GM12878 (cell line): Measurements from ENCODE around the gene SPTY2D1. TPM values are rescaled to one million over a fixed set of nuclear protein-coding genes. Genes with fewer than 3 reads are reported as not detected.

Source experiments
- ATAC-seq: fragments of 200-7000 bp; cut with Tn5 transposase; 3 replicates; pipeline ENCODE4 v1.9.1; 2020; ENCODE audit warnings: mild to moderate bottlenecking, moderate library complexity
- BruUV-seq: library from RNA; stranded (reverse); fragments of 400-500 nt; replicated peaks from 2 replicates; lab custom pipeline; 2021; lab: Mats Ljungman, UMichigan
- CTCF ChIA-PET: fragments of 300-600 bp; sonication (Branson Sonifier 250); formaldehyde crosslinking; extraction: SDS; loops from one replicate; lab custom pipeline; 2021; ENCODE audit warnings: inconsistent platforms; lab: Yijun Ruan, JAX
- POLR2A ChIA-PET: fragments of 350-600 bp; formaldehyde crosslinking; extraction: SDS; loops from one replicate; lab custom pipeline; 2021; ENCODE audit warnings: inconsistent platforms; lab: Charles Lee
- RAD21 ChIA-PET: fragments of 300-600 bp; sonication (Branson Sonifier 250); formaldehyde crosslinking; loops from one replicate; lab custom pipeline; 2023; ENCODE audit warnings: antibody characterized with exemption; ENCODE audit not compliant: unreplicated experiment; lab: Charles Lee
- SMC1A ChIA-PET: fragments of 300-600 bp; sonication (Branson Sonifier 250); formaldehyde crosslinking; loops from one replicate; lab custom pipeline; 2023; ENCODE audit not compliant: unreplicated experiment, uncharacterized antibody; lab: Charles Lee
- DNase-seq: peaks from one replicate; pipeline ENCODE4 v3.0.0-alpha.2; 2011; ENCODE audit warnings: low read depth, low spot score
- FAIRE-seq: peaks from 3 replicates; lab custom pipeline; 2011; peaks lifted over from hg19 to GRCh38; lab: Jason Lieb, UNC
- H2AFZ ChIP-seq: 2 replicates; pipeline ENCODE4 v1.6.0; 2011; ENCODE audit warnings: low read depth, low read length, control low read depth; ENCODE audit not compliant: control insufficient read depth
- H3K27ac ChIP-seq: 2 replicates; pipeline ENCODE4 v1.5.1; 2011; ENCODE audit warnings: control low read depth; ENCODE audit not compliant: control insufficient read depth, insufficient read depth
- H3K27me3 ChIP-seq, 2 experiments: replicated peaks in 1 of 2; 2 replicates each; pipeline versions ENCODE4 v1.6.0 to v1.6.1; 2011; ENCODE audit warnings: low read length in 1 of 2; ENCODE audit not compliant: control insufficient read depth in 2 of 2, insufficient read depth in 2 of 2
- H3K36me3 ChIP-seq, 2 experiments: 2 replicates each; pipeline ENCODE4 v1.5.1; 2011; ENCODE audit warnings: low read length in 1 of 2; ENCODE audit not compliant: control insufficient read depth in 2 of 2, insufficient read depth in 2 of 2
- H3K4me1 ChIP-seq: 2 replicates; pipeline ENCODE4 v1.6.1; 2011; ENCODE audit warnings: mild to moderate bottlenecking, low read length, moderate library complexity, mixed read lengths; ENCODE audit not compliant: control insufficient read depth, insufficient read depth
- H3K4me2 ChIP-seq: 2 replicates; pipeline ENCODE4 v1.6.0; 2011; ENCODE audit warnings: control low read depth; ENCODE audit not compliant: control insufficient read depth, insufficient read depth
- H3K4me3 ChIP-seq: fragments of 200-600 bp; sonication (generic); 2 replicates; pipeline ENCODE4 v1.5.1; 2016
- H3K79me2 ChIP-seq: 2 replicates; pipeline ENCODE4 v1.6.0; 2011; ENCODE audit warnings: low read length; ENCODE audit not compliant: control insufficient read depth, insufficient read depth
- H3K9ac ChIP-seq: 2 replicates; pipeline ENCODE4 v1.8.0; 2011; ENCODE audit warnings: low read length, control low read depth, mixed read lengths; ENCODE audit not compliant: control insufficient read depth, insufficient read depth
- H3K9me3 ChIP-seq: replicated peaks from 3 replicates; pipeline ENCODE4 v1.5.1; 2011; ENCODE audit warnings: mild to moderate bottlenecking, low read length; ENCODE audit not compliant: control insufficient read depth, insufficient read depth
- H4K20me1 ChIP-seq: 2 replicates; pipeline ENCODE4 v1.6.0; 2011; ENCODE audit not compliant: control insufficient read depth, insufficient read depth
- ATF2 ChIP-seq: IDR thresholded peaks from 2 replicates; pipeline ENCODE4 v1.6.1; 2012; ENCODE audit warnings: low read length, inconsistent platforms
- MEF2B ChIP-seq: fragments of 450-650 bp; IDR thresholded peaks from 2 replicates; pipeline ENCODE4 v1.6.1; 2018; ENCODE audit warnings: mild to moderate bottlenecking, moderate library complexity; ENCODE audit not compliant: partially characterized antibody, poor library complexity, severe bottlenecking
- MTA3 ChIP-seq: IDR thresholded peaks from 2 replicates; pipeline ENCODE4 v1.6.1; 2012; ENCODE audit warnings: low read length, inconsistent platforms, borderline replicate concordance
- PRDM15 ChIP-seq: fragments of 450-650 bp; formaldehyde crosslinking; IDR thresholded peaks from 2 replicates; pipeline ENCODE4 v1.4.0; 2020; ENCODE audit warnings: mild to moderate bottlenecking, moderate library complexity
- RB1 ChIP-seq: fragments of 450-650 bp; formaldehyde crosslinking; IDR thresholded peaks from 2 replicates; pipeline ENCODE4 v1.6.1; 2017; ENCODE audit warnings: mild to moderate bottlenecking, borderline replicate concordance
- REST ChIP-seq: IDR thresholded peaks from 2 replicates; pipeline ENCODE4 v1.6.1; 2012; ENCODE audit warnings: mild to moderate bottlenecking, low read depth, low read length
- SIN3A ChIP-seq: IDR thresholded peaks from 2 replicates; pipeline ENCODE4 v1.6.1; 2012; ENCODE audit warnings: low read depth, low read length, improper control_type of control experiment
- TAF1 ChIP-seq: IDR thresholded peaks from 2 replicates; pipeline ENCODE4 v1.6.1; 2011; ENCODE audit warnings: mild to moderate bottlenecking, low read depth, low read length, borderline replicate concordance
- TCF12 ChIP-seq: IDR thresholded peaks from 2 replicates; pipeline ENCODE4 v1.6.1; 2011; ENCODE audit warnings: low read depth, mild to moderate bottlenecking, low read length
- ZBTB11 ChIP-seq: fragments of 450-650 bp; formaldehyde crosslinking; IDR thresholded peaks from 2 replicates; pipeline ENCODE4 v1.5.0; 2022; ENCODE audit warnings: mild to moderate bottlenecking, missing genetic modification characterization
- WGBS: methylation state at CpG from one replicate; pipeline ENCODE4 v1.1.6; 2016; ENCODE audit warnings: low lambda C conversion rate; ENCODE audit not compliant: insufficient replicate concordance, insufficient coverage; ENCODE audit errors: missing lambda C conversion rate; 5-methylcytosine and 5-hydroxymethylcytosine counted together
- in situ Hi-C: fragments of 300-500 bp; cut with MboI; formaldehyde crosslinking; loops from 9 replicates; pipeline ENCODE4 v1.14.3; 2018; ENCODE audit warnings: mixed read lengths
- intact Hi-C: fragments of 100-400 bp; cut with micrococcal nuclease; formaldehyde crosslinking; loops from one replicate; pipeline ENCODE4 v1.14.2; 2022; ENCODE audit not compliant: unreplicated experiment
- polyA plus RNA-seq, 11 experiments: library from polyadenylated mRNA; depleted of rRNA in 4 of 11; unstranded in 6 of 11; stranded (reverse) in 5 of 11; fragments of >200 nt; fragmentation: Nextera tagmentation in 4 of 11; fragmentation: Illumina TruSeq in 1 of 11; extraction: Ambion mirVana in 4 of 11; extraction: Trizol in 1 of 11; gene quantifications; 1 replicate in 1 of 11; 2 replicates in 10 of 11; pipeline versions ENCODE4 v1.2.1 to v1.2.3, GENCODE V29; 2011 to 2016; ENCODE audit warnings: inconsistent platforms in 2 of 11, missing spikeins in 2 of 11, low read depth in 1 of 11
- total RNA-seq, 4 experiments: library from RNA; depleted of rRNA in 3 of 4; stranded (reverse); fragments of >200 nt in 3 of 4; fragmentation: Illumina TruSeq in 1 of 4; extraction: Trizol in 1 of 4; gene quantifications; 2 replicates each; pipeline versions ENCODE4 v1.2.1 to v1.2.3, GENCODE V29; 2013 to 2021

SPTY2D1 gene
- total and polyA plus RNA-seq, 10 of the 15 experiments (the other 5 are each of a cell fraction or from before 2014, with no cell fraction given): 4.6 to 31.1 (median 15.5) TPM

GRCh38 chr11:18612394-18612793 is 21.7 kb downstream of the SPTY2D1 start:
- H3K9me3 ChIP-seq: no peaks in the 10 kb centered on the region
- TF ChIP-seq TCF12 (no peak), MEF2B (no peak), PRDM15 (CRISPR knock-in tag) (no peak), ZBTB11 (CRISPR knock-in tag) (no peak), MTA3 (no peak), ATF2 (no peak), SIN3A (no peak), TAF1 (no peak), RB1 (no peak), REST (no peak)

More at GRCh38 chr11:18612394-18612793, 21.7 kb downstream of the SPTY2D1 start:
- no peak for ATAC-seq
- DNase-seq: no peak
- Histone ChIP-seq H3K36me3 (peaks cover 15 to 33% of the 10 kb centered on the region in 2 experiments), H3K79me2 (peaks cover 6% of the 10 kb centered on the region), H3K4me2 (no peak overlapping the region), H3K27ac (no peak overlapping the region), H3K4me3 (no peak overlapping the region), H3K4me1 (peaks cover 22% of the 10 kb centered on the region), H3K27me3 (no peaks in the 10 kb centered on the region), H2AFZ (no peak overlapping the region), H3K9ac (no peak overlapping the region), H4K20me1 (0 out of 2 replicates have a peak, but pooled peaks cover 2% of the 10 kb centered on the region)
- ChIA-PET SMC1A (interaction anchor here (0.6 to 13.9 kb wide), 3 partner anchors 19 to 71 kb away, joined by 3 to 188 read pairs (median 4); partner anchors contain the start of gene SPTY2D1), CTCF (no interaction called here), POLR2A (no interaction called here), RAD21 (no interaction called here)
- intact Hi-C loops (no loop called here), in situ Hi-C loops (no loop called here)
- no peak for FAIRE-seq
- no TSS peak for BruUV-seq
- 96% methylated on average over 4 of the region's 4 CpGs for WGBS
